H1 (cell line): ENCODE data around the gene EFCAB6. TPM values are rescaled to one million over a fixed set of nuclear protein-coding genes. Genes with fewer than 3 reads are reported as not detected.

Experiments used
- CTCF ChIA-PET: fragments of 300-600 bp; sonication (Branson Sonifier 250); formaldehyde crosslinking; loops from one replicate; lab custom pipeline; 2021; ENCODE audit not compliant: partially characterized antibody; lab: Charles Lee
- POLR2A ChIA-PET: fragments of 300-600 bp; sonication (Branson Sonifier 250); formaldehyde crosslinking; loops from one replicate; lab custom pipeline; 2021; ENCODE audit warnings: inconsistent platforms; ENCODE audit not compliant: partially characterized antibody; lab: Charles Lee
- DNase-seq, 2 experiments: peaks; one replicate each; pipeline versions ENCODE4 v3.0.0 to v3.0.0-alpha.2; 2010 to 2022; ENCODE audit warnings: low spot score in 2 of 2, low read depth in 1 of 2, mixed read lengths in 1 of 2
- FAIRE-seq: peaks from 2 replicates; lab custom pipeline; 2011; peaks lifted over from hg19 to GRCh38; lab: Jason Lieb, UNC
- H2AFZ ChIP-seq: 2 replicates; pipeline ENCODE4 v1.8.1; 2012; ENCODE audit warnings: low read length, inconsistent platforms
- H2AK5ac ChIP-seq: 2 replicates; pipeline ENCODE4 v1.6.1; 2013; ENCODE audit warnings: low read depth, low read length
- H2BK120ac ChIP-seq: replicated peaks from 2 replicates; pipeline ENCODE3; 2013; ENCODE audit warnings: low read depth, low read length, inconsistent platforms
- H2BK12ac ChIP-seq: 2 replicates; pipeline ENCODE4 v1.6.1; 2013; ENCODE audit warnings: low read depth, low read length
- H2BK15ac ChIP-seq: 2 replicates; pipeline ENCODE4 v1.6.1; 2013; ENCODE audit warnings: low read length
- H2BK20ac ChIP-seq: 2 replicates; pipeline ENCODE4 v1.6.1; 2013; ENCODE audit warnings: low read length
- H2BK5ac ChIP-seq: 2 replicates; pipeline ENCODE4 v1.6.1; 2013; ENCODE audit warnings: low read depth, low read length
- H3K14ac ChIP-seq: 2 replicates; pipeline ENCODE4 v1.6.1; 2013; ENCODE audit warnings: inconsistent platforms; ENCODE audit not compliant: insufficient read length
- H3K18ac ChIP-seq: 2 replicates; pipeline ENCODE4 v1.6.1; 2013; ENCODE audit warnings: low read length; ENCODE audit errors: extremely low read depth
- H3K23ac ChIP-seq: 2 replicates; pipeline ENCODE4 v1.6.1; 2013; ENCODE audit warnings: inconsistent platforms; ENCODE audit not compliant: insufficient read length
- H3K23me2 ChIP-seq: 2 replicates; pipeline ENCODE4 v1.6.1; 2013; ENCODE audit warnings: low read depth, low read length
- H3K27ac ChIP-seq: 2 replicates; pipeline ENCODE4 v1.6.1; 2011; ENCODE audit warnings: low read depth, low read length, inconsistent platforms
- H3K27me3 ChIP-seq, 4 experiments: replicated peaks in 1 of 4; 1 replicate in 1 of 4; 2 replicates in 3 of 4; pipeline versions ENCODE4 v1.6.1 to v1.8.1; 2011 to 2013; ENCODE audit warnings: low read length in 3 of 4, mild to moderate bottlenecking in 3 of 4, inconsistent platforms in 2 of 4, mixed read lengths in 2 of 4, moderate library complexity in 1 of 4; ENCODE audit not compliant: control insufficient read depth in 3 of 4, insufficient read depth in 3 of 4; ENCODE audit errors: extremely low read depth in 1 of 4
- H3K36me3 ChIP-seq, 4 experiments: 2 replicates each; pipeline versions ENCODE4 v1.6.1 to v1.8.1; 2011 to 2013; ENCODE audit warnings: mild to moderate bottlenecking in 4 of 4, low read length in 3 of 4, moderate library complexity in 2 of 4, control low read depth in 1 of 4, inconsistent platforms in 1 of 4; ENCODE audit not compliant: insufficient read depth in 4 of 4, control insufficient read depth in 2 of 4
- H3K4ac ChIP-seq: replicated peaks from 2 replicates; pipeline ENCODE3; 2013; ENCODE audit warnings: low read length, low read depth, mixed read lengths, inconsistent platforms; ENCODE audit not compliant: insufficient read length
- H3K4me1 ChIP-seq, 4 experiments: replicated peaks in 1 of 4; 1 replicate in 1 of 4; 2 replicates in 3 of 4; pipeline versions ENCODE4 v1.6.1 to v1.8.1; 2011 to 2013; ENCODE audit warnings: low read length in 3 of 4, inconsistent platforms in 2 of 4, mixed read lengths in 1 of 4; ENCODE audit not compliant: insufficient read depth in 4 of 4, control insufficient read depth in 3 of 4
- H3K4me2 ChIP-seq, 2 experiments: 2 replicates each; pipeline versions ENCODE4 v1.6.1 to v1.8.1; 2011 to 2013; ENCODE audit warnings: low read depth in 2 of 2, low read length in 2 of 2, control low read depth in 1 of 2, inconsistent platforms in 1 of 2, mild to moderate bottlenecking in 1 of 2; ENCODE audit not compliant: insufficient read depth in 1 of 2
- H3K4me3 ChIP-seq, 4 experiments: fragments of 200-600, 300-600 bp in 1 of 4; sonication (generic), shearing (Covaris generic), sonication (Bioruptor Twin) in 1 of 4; 2 replicates each; pipeline versions ENCODE4 v1.5.1 to v1.8.1; 2011 to 2016; ENCODE audit warnings: low read length in 4 of 4, low read depth in 3 of 4, control low read depth in 2 of 4, inconsistent platforms in 2 of 4, mild to moderate bottlenecking in 2 of 4, mixed read lengths in 1 of 4, moderate library complexity in 1 of 4; ENCODE audit not compliant: insufficient read depth in 2 of 4; ENCODE audit errors: extremely low read depth in 1 of 4
- H3K56ac ChIP-seq: replicated peaks from 2 replicates; pipeline ENCODE3; 2013; ENCODE audit warnings: low read depth, mild to moderate bottlenecking, mixed read lengths, low read length, inconsistent platforms; ENCODE audit not compliant: insufficient read length
- H3K79me1 ChIP-seq: 2 replicates; pipeline ENCODE4 v1.6.1; 2013; ENCODE audit warnings: low read depth, low read length, control low read depth
- H3K79me2 ChIP-seq, 2 experiments: 2 replicates each; pipeline versions ENCODE4 v1.6.1 to v1.8.1; 2012 to 2013; ENCODE audit warnings: low read length in 2 of 2, mild to moderate bottlenecking in 2 of 2, inconsistent platforms in 1 of 2; ENCODE audit not compliant: insufficient read depth in 2 of 2, control insufficient read depth in 1 of 2
- H3K9ac ChIP-seq, 4 experiments: replicated peaks in 1 of 4; 1 replicate in 1 of 4; 2 replicates in 3 of 4; pipeline versions ENCODE4 v1.6.1 to v1.8.1; 2011 to 2013; ENCODE audit warnings: low read depth in 3 of 4, low read length in 3 of 4, control low read depth in 2 of 4, mild to moderate bottlenecking in 2 of 4, moderate library complexity in 2 of 4, inconsistent platforms in 1 of 4; ENCODE audit errors: extremely low read depth in 1 of 4
- H3K9me3 ChIP-seq, 2 experiments: 2 replicates each; pipeline versions ENCODE4 v1.6.1 to v1.8.1; 2012 to 2013; ENCODE audit warnings: mild to moderate bottlenecking in 2 of 2, moderate library complexity in 2 of 2, control low read depth in 1 of 2, inconsistent platforms in 1 of 2, low read depth in 1 of 2, low read length in 1 of 2, mixed read lengths in 1 of 2; ENCODE audit not compliant: insufficient read depth in 2 of 2
- H4K20me1 ChIP-seq, 2 experiments: replicated peaks in 1 of 2; 2 replicates each; pipeline versions ENCODE3 to v1.8.1; 2011 to 2013; ENCODE audit warnings: inconsistent platforms in 2 of 2, low read length in 2 of 2, mild to moderate bottlenecking in 1 of 2; ENCODE audit not compliant: insufficient read depth in 2 of 2, control insufficient read depth in 1 of 2
- H4K5ac ChIP-seq: 2 replicates; pipeline ENCODE4 v1.6.1; 2013; ENCODE audit warnings: low read length, low read depth, mixed read lengths, inconsistent platforms; ENCODE audit not compliant: insufficient read length
- H4K8ac ChIP-seq: 2 replicates; pipeline ENCODE4 v1.8.0; 2013; ENCODE audit warnings: mild to moderate bottlenecking, moderate library complexity, low read length, inconsistent platforms; ENCODE audit not compliant: insufficient read depth; ENCODE audit errors: extremely low read depth
- H4K91ac ChIP-seq: replicated peaks from 2 replicates; pipeline ENCODE3; 2013; ENCODE audit warnings: low read length, mixed read lengths, inconsistent platforms; ENCODE audit not compliant: insufficient read length
- CEBPB ChIP-seq: IDR thresholded peaks from 2 replicates; pipeline ENCODE4 v1.6.1; 2012; ENCODE audit warnings: low read depth, low read length
- CHD1 ChIP-seq: IDR thresholded peaks from 2 replicates; pipeline ENCODE4 v1.6.1; 2012; ENCODE audit warnings: low read depth, low read length, improper control_type of control experiment
- CHD2 ChIP-seq: IDR thresholded peaks from 2 replicates; pipeline ENCODE4 v1.6.1; 2012; ENCODE audit warnings: low read length, improper control_type of control experiment
- CREB1 ChIP-seq: IDR thresholded peaks from 2 replicates; pipeline ENCODE4 v1.6.1; 2012; ENCODE audit warnings: inconsistent platforms
- RFX5 ChIP-seq: IDR thresholded peaks from 2 replicates; pipeline ENCODE4 v1.6.1; 2011; ENCODE audit warnings: low read depth, low read length, improper control_type of control experiment, borderline replicate concordance
- RNF2 ChIP-seq: fragments of 200-900, 300-1000 bp; sonication (generic); IDR thresholded peaks from 2 replicates; pipeline ENCODE4 v1.7.1; 2016; ENCODE audit warnings: borderline replicate concordance, low read depth, mild to moderate bottlenecking, antibody characterized with exemption, low read length; ENCODE audit not compliant: poor library complexity, severe bottlenecking; ENCODE audit errors: missing control alignments
- SRF ChIP-seq: IDR thresholded peaks from 2 replicates; pipeline ENCODE4 v1.6.1; 2011; ENCODE audit warnings: mild to moderate bottlenecking, low read depth, low read length, moderate library complexity
- TAF1 ChIP-seq: IDR thresholded peaks from 2 replicates; pipeline ENCODE4 v1.6.1; 2011; ENCODE audit warnings: mild to moderate bottlenecking, low read depth, low read length
- WGBS, 2 experiments: shearing (Covaris generic) in 1 of 2; methylation state at CpG; one replicate each; pipeline versions ENCODE4 v1.1.6 to v1.1.7; 2013 to 2015; ENCODE audit warnings: low lambda C conversion rate in 2 of 2, mixed read lengths in 2 of 2, inconsistent platforms in 1 of 2, low coverage in 1 of 2, missing lambda C conversion rate in 1 of 2; ENCODE audit not compliant: insufficient replicate concordance in 2 of 2, insufficient coverage in 1 of 2, insufficient read length in 1 of 2; ENCODE audit errors: extremely low coverage in 1 of 2, missing lambda C conversion rate in 1 of 2; 5-methylcytosine and 5-hydroxymethylcytosine counted together
- polyA plus RNA-seq, 7 experiments: library from polyadenylated mRNA; depleted of rRNA in 3 of 7; stranded (reverse) in 5 of 7; unstranded in 2 of 7; fragments of >200 nt in 5 of 7; fragments of 200-250 nt in 2 of 7; gene quantifications; 1 replicate in 5 of 7; 2 replicates in 1 of 7; 4 replicates in 1 of 7; pipeline versions ENCODE4 v1.2.1 to v1.2.3, GENCODE V29; 2011 to 2013; ENCODE audit warnings: missing spikeins in 2 of 7, mixed read lengths in 2 of 7
- total RNA-seq: library from RNA; stranded (reverse); fragmentation: NEBNext Ultra II Directional; extraction: Animal tissue kit (Norgen Biotek cat#: 25700); gene quantifications from 2 replicates; pipeline ENCODE4 v1.2.1, GENCODE V29; 2021

EFCAB6 gene
- total and polyA plus RNA-seq, 2 of the 8 experiments (the other 6 are each of a cell fraction or from before 2014, with no cell fraction given), result 0.32 to 1.7 TPM

DNA sequence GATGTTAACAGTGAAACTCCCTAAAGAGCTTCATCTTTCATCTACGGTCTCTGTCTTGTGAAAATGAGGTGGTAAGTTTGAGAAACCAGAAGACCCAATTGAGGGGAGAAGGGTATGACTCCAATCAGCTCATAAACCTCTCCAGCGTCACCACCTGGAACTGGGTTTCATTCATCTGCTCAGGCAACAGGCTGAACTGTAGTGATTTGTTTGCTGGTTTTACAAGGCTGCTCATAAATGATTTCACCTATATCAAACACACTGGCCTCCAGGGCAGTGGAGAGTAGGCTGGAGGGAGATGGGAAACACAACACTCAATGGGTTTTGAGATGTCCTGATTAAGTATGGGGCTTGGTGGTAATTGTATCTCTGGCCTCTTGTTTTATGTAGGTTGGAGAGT is 79.0 kb downstream of the EFCAB6 start:
- Histone ChIP-seq H3K4me3 (no peak overlapping the region), H3K4me1 (no peaks in the 10 kb centered on the region)
- no peak for TF ChIP-seq CREB1
- no peak for TF ChIP-seq CHD1
- no peak for TF ChIP-seq CEBPB
- no peak for TF ChIP-seq RFX5
- no peak for TF ChIP-seq RNF2
- no peak for TF ChIP-seq TAF1
- no peak for TF ChIP-seq SRF
- TF ChIP-seq CHD2, result no peak
- TF ChIP-seq, all 59 proteins: peak for 0
- FAIRE-seq (no peak), DNase-seq (no peak)
- Histone ChIP-seq H4K20me1 (peaks cover 0 to 6% of the 10 kb centered on the region in 2 experiments), H3K9me3 (0 out of 4 replicates have a peak, but pooled peaks cover 0 to 9% of the 10 kb centered on the region in 2 experiments), H2BK5ac (no peak overlapping the region), H2AK5ac (no peak overlapping the region), H4K5ac (no peak overlapping the region), H3K14ac (no peak overlapping the region), H2BK20ac (no peak overlapping the region), H3K18ac (no peak overlapping the region), H3K79me2 (no peaks in the 10 kb centered on the region), H3K36me3 (no peaks in the 10 kb centered on the region), H2BK120ac (no peak overlapping the region), H2BK15ac (no peak overlapping the region), H3K27me3 (no peaks in the 10 kb centered on the region), H3K79me1 (no peaks in the 10 kb centered on the region), H4K8ac (no peak overlapping the region), H2AFZ (no peak overlapping the region), H3K27ac (no peak overlapping the region), H3K23me2 (peaks cover 5% of the 10 kb centered on the region; the same call in 1 of the 2 replicates), H3K56ac (no peak overlapping the region), H4K91ac (no peak overlapping the region), H2BK12ac (no peak overlapping the region), H3K4me2 (no peak overlapping the region), H3K9ac (no peak overlapping the region), H3K23ac (no peak overlapping the region), H3K4ac (no peak overlapping the region)
- POLR2A ChIA-PET, result no interaction called here
- WGBS, 2 experiments, result 91% methylated on average over 2 of the region's 2 CpGs; no CpG with 5 or more reads in 1 of the 2 experiments
- CTCF ChIA-PET, result interaction anchor here (1.2 to 2.8 kb wide), 3 partner anchors 9 to 19 kb away, joined by 3 to 15 read pairs (median 3); no protein-coding TSS in a partner anchor
